IMR-90 (cell line): ENCODE measurements around the gene ELFN1. TPM values are rescaled to one million over a fixed set of nuclear protein-coding genes. Genes with fewer than 3 reads are reported as not detected.

Experiments used
- ATAC-seq: fragments of 200-7000 bp; cut with Tn5 transposase; 2 replicates; pipeline ENCODE4 v1.9.1; 2020; ENCODE audit warnings: low read depth, mild to moderate bottlenecking, moderate library complexity
- BruUV-seq: library from RNA; stranded (reverse); fragments of 400-500 nt; replicated peaks from 2 replicates; lab custom pipeline; 2021; lab: Mats Ljungman, UMichigan
- CTCF ChIA-PET: fragments of 300-600 bp; formaldehyde crosslinking; extraction: SDS; loops from one replicate; lab custom pipeline; 2021; ENCODE audit warnings: antibody characterized with exemption; lab: Yijun Ruan, JAX
- POLR2A ChIA-PET: fragments of 300-600 bp; sonication (Branson Sonifier 250); formaldehyde crosslinking; loops from one replicate; lab custom pipeline; 2022; ENCODE audit warnings: antibody characterized with exemption; ENCODE audit not compliant: unreplicated experiment; lab: Charles Lee
- DNase-seq: peaks from one replicate; pipeline ENCODE4 v3.0.0; 2013
- H2AFZ ChIP-seq: replicated peaks from 2 replicates; pipeline ENCODE3; 2013; ENCODE audit warnings: low read length, mild to moderate bottlenecking; ENCODE audit not compliant: poor library complexity
- H2AK5ac ChIP-seq: 2 replicates; pipeline ENCODE4 v1.6.1; 2013; ENCODE audit warnings: low read depth, low read length, inconsistent platforms
- H2AK9ac ChIP-seq: replicated peaks from 2 replicates; pipeline ENCODE3; 2013; ENCODE audit warnings: mild to moderate bottlenecking, low read depth, low read length, moderate library complexity; ENCODE audit not compliant: poor library complexity
- H2BK120ac ChIP-seq: 2 replicates; pipeline ENCODE4 v1.6.1; 2013; ENCODE audit warnings: low read depth, low read length, inconsistent platforms
- H2BK15ac ChIP-seq: 3 replicates; pipeline ENCODE4 v1.6.1; 2013; ENCODE audit warnings: low read depth, low read length, inconsistent platforms
- H2BK20ac ChIP-seq: 2 replicates; pipeline ENCODE4 v1.6.1; 2013; ENCODE audit warnings: low read depth, mild to moderate bottlenecking, inconsistent platforms, low read length, moderate library complexity
- H2BK5ac ChIP-seq: 2 replicates; pipeline ENCODE4 v1.6.1; 2013; ENCODE audit warnings: mild to moderate bottlenecking, low read depth, low read length, inconsistent platforms; ENCODE audit not compliant: poor library complexity, severe bottlenecking
- H3K14ac ChIP-seq: replicated peaks from 2 replicates; pipeline ENCODE4 v1.6.1; 2013; ENCODE audit warnings: low read depth, low read length, inconsistent platforms
- H3K18ac ChIP-seq: 2 replicates; pipeline ENCODE4 v1.6.1; 2013; ENCODE audit warnings: low read depth, low read length, control low read depth
- H3K23ac ChIP-seq: 2 replicates; pipeline ENCODE4 v1.6.1; 2013; ENCODE audit warnings: low read depth, low read length, inconsistent platforms
- H3K27ac ChIP-seq: 2 replicates; pipeline ENCODE4 v1.5.1; 2013; ENCODE audit warnings: mild to moderate bottlenecking, control low read depth, low read length; ENCODE audit not compliant: insufficient read depth
- H3K27me3 ChIP-seq: 2 replicates; pipeline ENCODE4 v1.6.1; 2013; ENCODE audit warnings: low read length; ENCODE audit not compliant: control insufficient read depth, insufficient read depth
- H3K36me3 ChIP-seq: 2 replicates; pipeline ENCODE4 v1.6.1; 2013; ENCODE audit warnings: low read length, mixed read lengths; ENCODE audit not compliant: control insufficient read depth, insufficient read depth
- H3K4ac ChIP-seq: 2 replicates; pipeline ENCODE4 v1.6.1; 2013; ENCODE audit warnings: low read depth, low read length, inconsistent platforms
- H3K4me1 ChIP-seq: 2 replicates; pipeline ENCODE4 v1.6.1; 2013; ENCODE audit warnings: low read length, mixed read lengths; ENCODE audit not compliant: control insufficient read depth, insufficient read depth
- H3K4me2 ChIP-seq: 2 replicates; pipeline ENCODE4 v1.6.1; 2013; ENCODE audit warnings: low read depth, mild to moderate bottlenecking, control low read depth, low read length, moderate library complexity
- H3K4me3 ChIP-seq: 2 replicates; pipeline ENCODE4 v1.5.1; 2013; ENCODE audit warnings: low read depth, mild to moderate bottlenecking, control low read depth, low read length, moderate library complexity; ENCODE audit not compliant: insufficient read depth
- H3K56ac ChIP-seq: 2 replicates; pipeline ENCODE4 v1.6.1; 2013; ENCODE audit warnings: low read length, inconsistent platforms; ENCODE audit not compliant: insufficient read depth; ENCODE audit errors: extremely low read depth
- H3K79me1 ChIP-seq, 2 experiments: 2 replicates each; pipeline ENCODE4 v1.6.1; 2013; ENCODE audit warnings: low read length in 2 of 2, inconsistent platforms in 1 of 2, low read depth in 1 of 2
- H3K9ac ChIP-seq: 2 replicates; pipeline ENCODE4 v1.6.1; 2013; ENCODE audit warnings: low read depth, low read length, control low read depth
- H3K9me1 ChIP-seq: 2 replicates; pipeline ENCODE4 v1.6.1; 2013; ENCODE audit warnings: low read length, inconsistent platforms; ENCODE audit not compliant: insufficient read depth
- H3K9me3 ChIP-seq: 2 replicates; pipeline ENCODE4 v1.6.1; 2013; ENCODE audit warnings: low read length; ENCODE audit not compliant: control insufficient read depth, insufficient read depth
- H4K20me1 ChIP-seq: 2 replicates; pipeline ENCODE4 v1.6.1; 2013; ENCODE audit warnings: low read length, inconsistent platforms; ENCODE audit not compliant: insufficient read depth
- H4K5ac ChIP-seq: 2 replicates; pipeline ENCODE4 v1.6.1; 2013; ENCODE audit warnings: mild to moderate bottlenecking, low read depth, low read length, control low read depth
- H4K8ac ChIP-seq, 2 experiments: 2 replicates each; pipeline ENCODE4 v1.6.1; 2013; ENCODE audit warnings: low read depth in 2 of 2, low read length in 2 of 2, control low read depth in 1 of 2, inconsistent platforms in 1 of 2
- H4K91ac ChIP-seq: 2 replicates; pipeline ENCODE4 v1.6.1; 2013; ENCODE audit warnings: low read depth, low read length, inconsistent platforms; ENCODE audit not compliant: insufficient read depth
- MAFK ChIP-seq: IDR thresholded peaks from 2 replicates; pipeline ENCODE4 v1.6.1; 2012; ENCODE audit warnings: low read depth, low read length, improper control_type of control experiment
- SMC3 ChIP-seq: fragments of 150-350 bp; IDR thresholded peaks from 2 replicates; pipeline ENCODE4 v1.6.1; 2016; ENCODE audit warnings: low read depth, mild to moderate bottlenecking, antibody characterized with exemption, low read length, moderate library complexity
- WGBS, 2 experiments: methylation state at CpG; one replicate each; pipeline versions ENCODE4 v1.1.5 to v1.1.7; 2013; ENCODE audit warnings: missing lambda C conversion rate in 2 of 2; ENCODE audit not compliant: insufficient read length in 1 of 2; ENCODE audit errors: extremely low coverage in 2 of 2; 5-methylcytosine and 5-hydroxymethylcytosine counted together
- dilution Hi-C: fragments of 300-500 bp; cut with HindIII; formaldehyde crosslinking; loops from one replicate; pipeline ENCODE4 v1.14.3; 2018; ENCODE audit warnings: low sequenced_read_pairs; ENCODE audit not compliant: unreplicated experiment
- in situ Hi-C: fragments of 300-500 bp; cut with MboI; formaldehyde crosslinking; loops from 3 replicates; pipeline ENCODE4 v1.14.3; 2019; ENCODE audit warnings: low sequenced_read_pairs, inconsistent platforms, mixed read lengths
- intact Hi-C: fragments of 100-400 bp; cut with micrococcal nuclease; formaldehyde crosslinking; loops from 2 replicates; pipeline ENCODE4 v1.10.0; 2022
- polyA plus RNA-seq, 3 experiments: library from polyadenylated mRNA; depleted of rRNA; stranded (reverse); fragments of >200 nt; gene quantifications; 2 replicates each; pipeline ENCODE4 v1.2.3, GENCODE V29; 2012; ENCODE audit warnings: low replicate concordance in 1 of 3
- total RNA-seq: library from RNA; depleted of rRNA; stranded (reverse); fragments of >200 nt; gene quantifications from 2 replicates; pipeline ENCODE4 v1.2.3, GENCODE V29; 2012
- TF ChIP-seq, protein P1 (sequence below): fragments of 150-350 bp; IDR thresholded peaks from 2 replicates; pipeline ENCODE4 v1.6.1; 2016; ENCODE audit warnings: low read depth, mild to moderate bottlenecking, low read length, moderate library complexity, borderline replicate concordance

The ELFN1 gene
- total and polyA plus RNA-seq, 2 of the 4 experiments (the other 2 are of a cell fraction) = 1.6 to 5.2 TPM

- no peak overlapping the region for H2BK20ac ChIP-seq
- peak overlapping the region; percentile 28 for H2AK9ac ChIP-seq
- intact Hi-C loops (no loop called here), in situ Hi-C loops (no loop called here), dilution Hi-C loops (no loop called here)
- H4K20me1 ChIP-seq = no peaks in the 10 kb centered on the region
- no peak overlapping the region for H3K4me2 ChIP-seq
- CTCF ChIA-PET = no interaction called here
- POLR2A ChIA-PET = no interaction called here
- H2AFZ ChIP-seq = no peak overlapping the region
- H3K56ac ChIP-seq = no peak overlapping the region
- no TSS peak for BruUV-seq
- no peak overlapping the region for H3K14ac ChIP-seq
- ATAC-seq (no peak), DNase-seq (no peak)
- no peak overlapping the region for H2BK5ac ChIP-seq
- no peak overlapping the region for H3K23ac ChIP-seq
- no peak overlapping the region for H4K8ac ChIP-seq
- no peaks in the 10 kb centered on the region for H3K9me1 ChIP-seq
- H2AK5ac ChIP-seq = no peak overlapping the region
- no peak overlapping the region for H2BK15ac ChIP-seq
- H3K36me3 ChIP-seq = no peaks in the 10 kb centered on the region
- no peak overlapping the region for H3K27ac ChIP-seq
- no peak overlapping the region for H3K9ac ChIP-seq
- no peaks in the 10 kb centered on the region for H3K79me1 ChIP-seq
- H3K27me3 ChIP-seq = peaks cover 26% of the 10 kb centered on the region
- no peak overlapping the region for H4K91ac ChIP-seq
- H4K5ac ChIP-seq = no peak overlapping the region
- H3K4me3 ChIP-seq = no peak overlapping the region
- no peaks in the 10 kb centered on the region for H3K4me1 ChIP-seq
- H2BK120ac ChIP-seq = no peak overlapping the region
- no peaks in the 10 kb centered on the region for H3K9me3 ChIP-seq
- WGBS, 2 experiments = 80% methylated on average over 9 of the region's 23 CpGs; no CpG with 5 or more reads in 1 of the 2 experiments
- no peak overlapping the region for H3K4ac ChIP-seq
- TF ChIP-seq SMC3 (no peak), MAFK (no peak)
- TF ChIP-seq, protein P1, sequence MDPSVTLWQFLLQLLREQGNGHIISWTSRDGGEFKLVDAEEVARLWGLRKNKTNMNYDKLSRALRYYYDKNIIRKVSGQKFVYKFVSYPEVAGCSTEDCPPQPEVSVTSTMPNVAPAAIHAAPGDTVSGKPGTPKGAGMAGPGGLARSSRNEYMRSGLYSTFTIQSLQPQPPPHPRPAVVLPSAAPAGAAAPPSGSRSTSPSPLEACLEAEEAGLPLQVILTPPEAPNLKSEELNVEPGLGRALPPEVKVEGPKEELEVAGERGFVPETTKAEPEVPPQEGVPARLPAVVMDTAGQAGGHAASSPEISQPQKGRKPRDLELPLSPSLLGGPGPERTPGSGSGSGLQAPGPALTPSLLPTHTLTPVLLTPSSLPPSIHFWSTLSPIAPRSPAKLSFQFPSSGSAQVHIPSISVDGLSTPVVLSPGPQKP = no peak
- H3K18ac ChIP-seq = no peak overlapping the region
Observed at GRCh38 chr7:1750541-1751021, 80.5 kb downstream of the ELFN1 start.
